B cell (primary cell): ENCODE results near the gene JPH2. TPM values are rescaled to one million over a fixed set of nuclear protein-coding genes. Genes with fewer than 3 reads are reported as not detected.

Experiments used
- ATAC-seq: fragments of 200-7000 bp; cut with Tn5 transposase; one replicate; pipeline ENCODE4 v1.10.0; 2021; ENCODE audit warnings: low read depth, mild to moderate bottlenecking, moderate number of reproducible peaks, moderate library complexity
- CTCF ChIA-PET: fragments of 350-600 bp; sonication (Branson Sonifier 250); formaldehyde crosslinking; loops from one replicate; lab custom pipeline; 2021; ENCODE audit warnings: antibody characterized with exemption, inconsistent platforms; lab: Charles Lee
- POLR2A ChIA-PET: fragments of 350-600 bp; sonication (Branson Sonifier 250); formaldehyde crosslinking; loops from one replicate; lab custom pipeline; 2021; ENCODE audit warnings: antibody characterized with exemption; lab: Charles Lee
- DNase-seq: peaks from one replicate; pipeline ENCODE4 v3.0.0; 2013
- H2AFZ ChIP-seq: 2 replicates; pipeline ENCODE4 v1.6.1; 2012; ENCODE audit warnings: mild to moderate bottlenecking, low read depth, low read length; ENCODE audit not compliant: insufficient read depth, poor library complexity, severe bottlenecking
- H3K27ac ChIP-seq, 2 donors: 1 replicate in 1 of 2; 2 replicates in 1 of 2; pipeline ENCODE4 v1.5.1; 2012 to 2013; ENCODE audit warnings: low read length in 2 of 2, mild to moderate bottlenecking in 2 of 2, moderate library complexity in 1 of 2
- H3K27me3 ChIP-seq, 4 experiments: fragments of 200-600 bp in 1 of 4; sonication (generic) in 1 of 4; replicated peaks in 1 of 4; 1 replicate in 2 of 4; 2 replicates in 2 of 4; pipeline versions ENCODE4 v1.6.1 to v1.7.0; 2013 to 2016; ENCODE audit warnings: low read length in 3 of 4, mild to moderate bottlenecking in 2 of 4, mixed read lengths in 1 of 4, moderate library complexity in 1 of 4; ENCODE audit not compliant: insufficient read depth in 4 of 4, control insufficient read depth in 3 of 4; ENCODE audit errors: control extremely low read depth in 1 of 4
- H3K36me3 ChIP-seq, 2 experiments: replicated peaks in 1 of 2; 1 replicate in 1 of 2; 2 replicates in 1 of 2; pipeline versions ENCODE4 v1.6.1 to v1.7.1; 2013; ENCODE audit warnings: low read length in 1 of 2; ENCODE audit not compliant: insufficient read depth in 2 of 2, control insufficient read depth in 1 of 2; ENCODE audit errors: control extremely low read depth in 1 of 2, extremely low read depth in 1 of 2
- H3K4me1 ChIP-seq, 2 donors: fragments of 200-600 bp in 1 of 2; sonication (generic) in 1 of 2; 1 replicate in 1 of 2; 2 replicates in 1 of 2; pipeline versions ENCODE4 v1.5.1 to v1.6.1; 2013 to 2017; ENCODE audit warnings: low read length in 2 of 2; ENCODE audit not compliant: control insufficient read depth in 2 of 2, insufficient read depth in 2 of 2
- H3K4me2 ChIP-seq: replicated peaks from 2 replicates; pipeline ENCODE3; 2012; ENCODE audit warnings: mild to moderate bottlenecking, low read depth, low read length; ENCODE audit not compliant: poor library complexity, severe bottlenecking
- H3K4me3 ChIP-seq, 5 experiments: fragments of 200-600 bp in 1 of 5; sonication (generic) in 1 of 5; 1 replicate in 3 of 5; 2 replicates in 2 of 5; pipeline versions ENCODE4 v1.5.1 to v1.7.0; 2011 to 2016; ENCODE audit warnings: low read length in 4 of 5, mild to moderate bottlenecking in 4 of 5, low read depth in 2 of 5, control low read depth in 1 of 5, moderate library complexity in 1 of 5; ENCODE audit not compliant: insufficient read depth in 1 of 5; ENCODE audit errors: control extremely low read depth in 1 of 5, extremely low read depth in 1 of 5
- H3K79me2 ChIP-seq: fragments of 200-600 bp; sonication (generic); one replicate; pipeline ENCODE4 v1.6.0; 2016; ENCODE audit warnings: low read length; ENCODE audit not compliant: control insufficient read depth, insufficient read depth
- H3K9ac ChIP-seq: fragments of 200-600 bp; sonication (generic); 2 replicates; pipeline ENCODE4 v1.6.1; 2017; ENCODE audit warnings: mild to moderate bottlenecking, low read length, moderate library complexity
- H3K9me3 ChIP-seq, 3 donors: one replicate each; pipeline versions ENCODE4 v1.6.1 to v1.7.1; 2013; ENCODE audit warnings: low read length in 2 of 3; ENCODE audit not compliant: control insufficient read depth in 2 of 3, insufficient read depth in 1 of 3; ENCODE audit errors: control extremely low read depth in 1 of 3
- H4K20me1 ChIP-seq: 2 replicates; pipeline ENCODE4 v1.6.0; 2012; ENCODE audit warnings: mild to moderate bottlenecking, low read length; ENCODE audit not compliant: insufficient read depth, control insufficient read depth, poor library complexity, severe bottlenecking
- H3K27ac Mint-ChIP-seq: one replicate; pipeline ENCODE4 v1.8.0; 2021; ENCODE audit warnings: mixed read lengths
- H3K27me3 Mint-ChIP-seq: one replicate; pipeline ENCODE4 v1.8.0; 2021; ENCODE audit warnings: mixed read lengths
- H3K4me1 Mint-ChIP-seq: one replicate; pipeline ENCODE4 v1.8.0; 2021; ENCODE audit warnings: mixed read lengths
- H3K4me3 Mint-ChIP-seq: one replicate; pipeline ENCODE4 v1.8.0; 2021; ENCODE audit warnings: mixed read lengths
- H3K9me3 Mint-ChIP-seq: one replicate; pipeline ENCODE4 v1.8.0; 2022; ENCODE audit warnings: mixed read lengths; ENCODE audit not compliant: insufficient read depth
- CTCF ChIP-seq: fragments of 200-600 bp; IDR thresholded peaks from one replicate; pipeline ENCODE4 v1.8.0; 2022; ENCODE audit warnings: antibody characterized with exemption, mild to moderate bottlenecking
- EZH2 ChIP-seq: IDR thresholded peaks from 2 replicates; pipeline ENCODE4 v1.6.1; 2012; ENCODE audit warnings: borderline replicate concordance, low read depth, mild to moderate bottlenecking, moderate library complexity, low read length; ENCODE audit not compliant: insufficient read depth, poor library complexity, severe bottlenecking
- WGBS: methylation state at CpG from one replicate; pipeline ENCODE4 v1.1.5; 2013; ENCODE audit warnings: missing lambda C conversion rate; ENCODE audit not compliant: insufficient coverage; 5-methylcytosine and 5-hydroxymethylcytosine counted together
- intact Hi-C: fragments of 100-400 bp; cut with micrococcal nuclease; formaldehyde crosslinking; loops from one replicate; pipeline ENCODE4 v1.10.0; 2022
- polyA plus RNA-seq: library from polyadenylated mRNA; depleted of rRNA; stranded (reverse); fragments of >200 nt; gene quantifications from 2 replicates; pipeline ENCODE4 v1.2.3, GENCODE V29; 2012
- total RNA-seq, 2 donors: library from RNA; stranded (reverse); fragments of 120-200 nt in 1 of 2; gene quantifications; 1 replicate in 1 of 2; 2 replicates in 1 of 2; pipeline versions ENCODE4 v1.2.3 to v1.2.4, GENCODE V29; 2013 to 2022

JPH2 gene
- total and polyA plus RNA-seq, 2 donors (not counting 1 experiment from before 2014, with no cell fraction given), result 0.10 TPM; not detected in 1

GRCh38 chr20:44153636-44154043 is 33.3 kb downstream of the JPH2 start:
- Histone ChIP-seq H4K20me1 (no peaks in the 10 kb centered on the region), H3K27ac (no peak overlapping the region), H2AFZ (no peak overlapping the region), H3K4me1 (no peaks in the 10 kb centered on the region), H3K36me3 (no peaks in the 10 kb centered on the region), H3K9ac (no peak overlapping the region), H3K79me2 (no peaks in the 10 kb centered on the region), H3K27me3 (peaks cover 0 to 6% (median 0%) of the 10 kb centered on the region in 4 experiments), H3K9me3 (no peaks in the 10 kb centered on the region), H3K4me2 (no peak overlapping the region), H3K4me3 (no peak overlapping the region)
- no peaks in the 10 kb centered on the region for H3K4me1 Mint-ChIP-seq
- H3K9me3 Mint-ChIP-seq, result no peaks in the 10 kb centered on the region
- peaks cover 43% of the 10 kb centered on the region for H3K27me3 Mint-ChIP-seq
- ChIA-PET CTCF (interaction anchor here (1.1 kb wide), 1 partner anchor 39 kb away, joined by 3 read pairs; no protein-coding TSS in a partner anchor), POLR2A (no interaction called here)
- H3K27ac Mint-ChIP-seq, result no peak overlapping the region
- no peak for TF ChIP-seq CTCF
- TF ChIP-seq EZH2, result no peak
- ATAC-seq (no peak), DNase-seq (no peak)
- no peak overlapping the region for H3K4me3 Mint-ChIP-seq
- intact Hi-C loops, result no loop called here
- WGBS, result 73% methylated on average over 4 of the region's 6 CpGs

GRCh38 chr20:44151621-44152416 is 35.2 kb downstream of the JPH2 start:
- DNase-seq (no peak), ATAC-seq (no peak)
- Mint-ChIP-seq H3K4me1 (no peaks in the 10 kb centered on the region), H3K9me3 (no peaks in the 10 kb centered on the region), H3K27me3 (peaks cover 29% of the 10 kb centered on the region), H3K27ac (no peak overlapping the region), H3K4me3 (no peak overlapping the region)
- H4K20me1 ChIP-seq, result no peaks in the 10 kb centered on the region
- H2AFZ ChIP-seq, result no peak overlapping the region
- H3K27me3 ChIP-seq, result peaks cover 0 to 4% (median 0%) of the 10 kb centered on the region in 4 experiments
- intact Hi-C loops, result no loop called here
- ChIA-PET POLR2A (no interaction called here), CTCF (interaction anchor here (0.8 kb wide), 1 partner anchor 38 kb away, joined by 3 read pairs; no protein-coding TSS in a partner anchor)
- TF ChIP-seq CTCF, result no peak
- no peak for TF ChIP-seq EZH2
- H3K9ac ChIP-seq, result no peak overlapping the region
- H3K9me3 ChIP-seq, result no peaks in the 10 kb centered on the region
- no peak overlapping the region for H3K27ac ChIP-seq
- 86% methylated on average over 13 of the region's 14 CpGs for WGBS
- no peak overlapping the region for H3K4me3 ChIP-seq
- H3K36me3 ChIP-seq, result no peaks in the 10 kb centered on the region
- no peaks in the 10 kb centered on the region for H3K4me1 ChIP-seq
- no peak overlapping the region for H3K4me2 ChIP-seq
- no peaks in the 10 kb centered on the region for H3K79me2 ChIP-seq
